Hepatocyte (in vitro differentiated cells): ENCODE data around the gene ITGA8. TPM values are rescaled to one million over a fixed set of nuclear protein-coding genes. Genes with fewer than 3 reads are reported as not detected.

Experiments used
- DNase-seq: peaks from one replicate; pipeline ENCODE4 v3.0.0-alpha.2; 2016; ENCODE audit warnings: low spot score
- H2AFZ ChIP-seq: fragments of 200-600 bp; sonication (generic); 2 replicates; pipeline ENCODE4 v1.6.0; 2016; ENCODE audit warnings: antibody characterized with exemption, mild to moderate bottlenecking
- H3K27ac ChIP-seq: fragments of 200-600 bp; sonication (generic); 2 replicates; pipeline ENCODE4 v1.5.1; 2016; ENCODE audit warnings: mild to moderate bottlenecking
- H3K27me3 ChIP-seq: fragments of 200-600 bp; sonication (generic); 2 replicates; pipeline ENCODE4 v1.6.1; 2016
- H3K36me3 ChIP-seq: fragments of 200-600 bp; sonication (generic); replicated peaks from 2 replicates; pipeline ENCODE4 v1.5.1; 2016; ENCODE audit warnings: low read depth; ENCODE audit not compliant: insufficient read depth
- H3K4me1 ChIP-seq: fragments of 200-600 bp; sonication (generic); 2 replicates; pipeline ENCODE4 v1.5.1; 2016; ENCODE audit warnings: mild to moderate bottlenecking, moderate library complexity; ENCODE audit not compliant: insufficient read depth
- H3K4me2 ChIP-seq: fragments of 200-600 bp; sonication (generic); 2 replicates; pipeline ENCODE4 v1.6.0; 2016
- H3K4me3 ChIP-seq: fragments of 200-600 bp; sonication (generic); 2 replicates; pipeline ENCODE4 v1.5.1; 2016; ENCODE audit warnings: mild to moderate bottlenecking
- H3K79me2 ChIP-seq: fragments of 200-600 bp; sonication (generic); 2 replicates; pipeline ENCODE4 v1.6.0; 2017; ENCODE audit warnings: mild to moderate bottlenecking
- H3K9me2 ChIP-seq: fragments of 200-600 bp; sonication (generic); replicated peaks from 2 replicates; pipeline ENCODE4 v1.6.0; 2017; ENCODE audit warnings: mild to moderate bottlenecking; ENCODE audit not compliant: insufficient read depth
- H3K9me3 ChIP-seq: fragments of 200-600 bp; sonication (generic); 2 replicates; pipeline ENCODE4 v1.5.1; 2016; ENCODE audit warnings: low read depth, mild to moderate bottlenecking
- H4K20me1 ChIP-seq: fragments of 200-600 bp; sonication (generic); 2 replicates; pipeline ENCODE4 v1.6.0; 2016; ENCODE audit warnings: mild to moderate bottlenecking; ENCODE audit not compliant: insufficient read depth, poor library complexity, severe bottlenecking
- EZH2 ChIP-seq: fragments of 200-600 bp; sonication (generic); IDR thresholded peaks from 2 replicates; pipeline ENCODE4 v1.6.1; 2016; ENCODE audit warnings: antibody characterized with exemption, mild to moderate bottlenecking, borderline replicate concordance
- EZH2phosphoT487 ChIP-seq: fragments of 200-600 bp; sonication (generic); IDR thresholded peaks from one replicate; pipeline ENCODE4 v1.6.1; 2018; ENCODE audit warnings: antibody characterized with exemption, mild to moderate bottlenecking, low read depth, moderate library complexity; ENCODE audit not compliant: unreplicated experiment, severe bottlenecking
- WGBS: methylation state at CpG from one replicate; pipeline ENCODE4 v1.1.6; 2016; ENCODE audit warnings: low lambda C conversion rate; ENCODE audit errors: missing lambda C conversion rate; 5-methylcytosine and 5-hydroxymethylcytosine counted together
- polyA plus RNA-seq: library from polyadenylated mRNA; unstranded; fragments of >200 nt; fragmentation: Nextera tagmentation; extraction: Ambion mirVana; gene quantifications from 2 replicates; pipeline ENCODE4 v1.2.1, GENCODE V29; 2016
- total RNA-seq: library from RNA; depleted of rRNA; stranded (reverse); fragments of >200 nt; gene quantifications from 2 replicates; pipeline ENCODE4 v1.2.3, GENCODE V29; 2014
- TF ChIP-seq, protein P1 (sequence below): fragments of 200-600 bp; sonication (generic); IDR thresholded peaks from 2 replicates; pipeline ENCODE4 v1.5.1; 2016; ENCODE audit warnings: antibody characterized with exemption, mild to moderate bottlenecking; ENCODE audit not compliant: poor library complexity

The ITGA8 gene
- total and polyA plus RNA-seq, 2 experiments from 2014 or later = 2.9 to 16.8 TPM

DNA sequence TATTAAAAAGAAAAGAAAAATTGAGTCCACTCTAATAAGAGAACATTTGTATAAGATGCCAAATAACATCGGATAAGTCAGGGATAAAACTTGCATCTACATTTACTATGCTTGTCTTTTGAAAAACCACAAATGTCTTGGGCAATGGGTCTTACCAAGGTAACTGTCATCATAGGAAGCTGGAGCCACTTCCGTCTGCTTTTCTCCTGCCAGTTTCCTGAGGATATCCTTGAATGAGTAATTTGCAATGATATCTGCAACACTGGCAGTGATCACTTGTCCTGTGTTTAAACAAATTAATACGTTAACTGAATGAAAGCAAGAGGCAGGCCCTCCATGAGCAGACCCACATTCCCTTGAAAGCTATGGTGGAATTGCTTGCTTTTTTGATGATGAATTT lies 47.3 kb downstream of the ITGA8 start:
- Histone ChIP-seq H4K20me1 (no peaks in the 10 kb centered on the region), H3K27me3 (no peaks in the 10 kb centered on the region), H3K4me1 (no peaks in the 10 kb centered on the region), H3K27ac (no peak overlapping the region), H3K36me3 (no peaks in the 10 kb centered on the region), H3K9me2 (no peaks in the 10 kb centered on the region), H2AFZ (no peak overlapping the region), H3K4me2 (no peak overlapping the region), H3K79me2 (no peaks in the 10 kb centered on the region), H3K9me3 (no peaks in the 10 kb centered on the region), H3K4me3 (no peak overlapping the region)
- TF ChIP-seq, protein P1, sequence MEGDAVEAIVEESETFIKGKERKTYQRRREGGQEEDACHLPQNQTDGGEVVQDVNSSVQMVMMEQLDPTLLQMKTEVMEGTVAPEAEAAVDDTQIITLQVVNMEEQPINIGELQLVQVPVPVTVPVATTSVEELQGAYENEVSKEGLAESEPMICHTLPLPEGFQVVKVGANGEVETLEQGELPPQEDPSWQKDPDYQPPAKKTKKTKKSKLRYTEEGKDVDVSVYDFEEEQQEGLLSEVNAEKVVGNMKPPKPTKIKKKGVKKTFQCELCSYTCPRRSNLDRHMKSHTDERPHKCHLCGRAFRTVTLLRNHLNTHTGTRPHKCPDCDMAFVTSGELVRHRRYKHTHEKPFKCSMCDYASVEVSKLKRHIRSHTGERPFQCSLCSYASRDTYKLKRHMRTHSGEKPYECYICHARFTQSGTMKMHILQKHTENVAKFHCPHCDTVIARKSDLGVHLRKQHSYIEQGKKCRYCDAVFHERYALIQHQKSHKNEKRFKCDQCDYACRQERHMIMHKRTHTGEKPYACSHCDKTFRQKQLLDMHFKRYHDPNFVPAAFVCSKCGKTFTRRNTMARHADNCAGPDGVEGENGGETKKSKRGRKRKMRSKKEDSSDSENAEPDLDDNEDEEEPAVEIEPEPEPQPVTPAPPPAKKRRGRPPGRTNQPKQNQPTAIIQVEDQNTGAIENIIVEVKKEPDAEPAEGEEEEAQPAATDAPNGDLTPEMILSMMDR = no peak
- TF ChIP-seq EZH2 = no peak
- no peak for TF ChIP-seq EZH2phosphoT487
- 90% methylated on average over 3 of the region's 3 CpGs for WGBS
- DNase-seq = no peak

DNA sequence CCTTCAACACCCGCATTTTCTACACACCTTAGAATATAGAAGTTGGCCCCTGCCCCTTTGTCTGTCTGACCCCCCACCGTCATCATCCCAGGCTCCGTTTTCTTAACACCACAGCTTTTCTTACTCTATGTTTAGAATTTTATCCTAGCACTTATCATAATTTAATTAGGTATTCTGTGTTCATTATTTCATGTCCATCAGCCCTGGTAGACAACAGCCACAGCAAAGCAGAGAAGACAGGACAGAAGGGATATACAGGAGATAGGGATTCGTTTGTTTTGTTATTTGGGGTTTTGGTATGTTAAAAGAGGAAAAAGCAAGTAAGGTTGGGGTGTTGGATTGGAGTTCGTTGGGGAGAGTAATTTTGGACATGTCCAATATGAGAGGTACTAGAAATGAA lies 48.8 kb downstream of the ITGA8 start:
- 81% methylated on average over 5 of the region's 5 CpGs for WGBS
- H3K27me3 ChIP-seq = no peaks in the 10 kb centered on the region
- no peak overlapping the region for H3K4me3 ChIP-seq
- no peaks in the 10 kb centered on the region for H3K79me2 ChIP-seq
- no peaks in the 10 kb centered on the region for H4K20me1 ChIP-seq
- H3K9me2 ChIP-seq = no peaks in the 10 kb centered on the region
- H3K27ac ChIP-seq = no peak overlapping the region
- H3K4me2 ChIP-seq = no peak overlapping the region
- TF ChIP-seq, protein P1 = no peak
- TF ChIP-seq EZH2phosphoT487 = no peak
- no peak for TF ChIP-seq EZH2
- H3K36me3 ChIP-seq = no peaks in the 10 kb centered on the region
- no peak for DNase-seq
- H3K4me1 ChIP-seq = no peaks in the 10 kb centered on the region
- no peaks in the 10 kb centered on the region for H3K9me3 ChIP-seq
- H2AFZ ChIP-seq = no peak overlapping the region

DNA sequence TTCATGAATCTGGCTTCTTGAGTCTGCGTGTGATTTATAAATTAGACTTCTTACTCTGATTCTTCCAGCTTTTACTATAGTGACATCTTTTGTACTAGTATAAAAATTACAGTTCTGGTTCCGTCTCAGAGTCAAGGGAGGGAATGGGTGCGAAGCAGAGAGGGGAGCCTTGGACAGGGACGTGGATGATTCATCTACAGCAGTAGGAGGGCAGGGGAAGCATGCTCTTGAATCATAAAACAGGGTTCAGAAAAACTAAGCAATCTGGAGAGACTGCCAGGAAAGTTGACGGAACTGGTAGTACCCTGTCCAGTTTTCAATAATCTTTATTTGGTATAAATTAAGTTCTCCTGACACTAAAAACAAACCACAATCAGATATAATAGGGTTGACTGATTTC lies 58.1 kb downstream of the ITGA8 start:
- TF ChIP-seq EZH2phosphoT487 (no peak), EZH2 (no peak)
- TF ChIP-seq, protein P1 = no peak
- no peaks in the 10 kb centered on the region for H3K79me2 ChIP-seq
- no peaks in the 10 kb centered on the region for H3K9me2 ChIP-seq
- no peak overlapping the region for H3K4me3 ChIP-seq
- no peaks in the 10 kb centered on the region for H4K20me1 ChIP-seq
- H3K4me1 ChIP-seq = no peaks in the 10 kb centered on the region
- no peak overlapping the region for H2AFZ ChIP-seq
- no peaks in the 10 kb centered on the region for H3K9me3 ChIP-seq
- H3K4me2 ChIP-seq = no peak overlapping the region
- no peak for DNase-seq
- WGBS = 91% methylated on average over 5 of the region's 5 CpGs
- H3K27me3 ChIP-seq = no peaks in the 10 kb centered on the region
- H3K27ac ChIP-seq = no peak overlapping the region
- no peaks in the 10 kb centered on the region for H3K36me3 ChIP-seq

DNA sequence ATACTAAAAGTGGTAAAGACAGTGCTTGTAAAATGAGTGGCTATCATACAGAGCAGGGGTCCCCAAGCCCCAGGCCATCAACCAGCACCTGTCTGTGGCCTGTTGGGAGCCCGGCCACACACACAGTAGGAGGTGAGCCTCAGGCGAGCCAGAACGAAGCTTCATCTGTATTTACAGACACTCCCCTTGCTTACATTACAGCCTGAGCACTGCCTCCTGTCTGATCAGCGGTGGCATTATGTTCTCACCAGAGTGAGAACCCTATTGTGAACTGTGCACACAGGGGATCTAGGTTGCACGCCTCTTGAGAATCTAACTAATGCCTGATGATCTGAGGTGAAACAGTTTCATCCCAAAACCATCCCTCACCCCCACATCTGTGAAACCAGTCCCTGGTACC lies 58.7 kb downstream of the ITGA8 start:
- WGBS = 41% methylated on average over 5 of the region's 5 CpGs
- no peaks in the 10 kb centered on the region for H3K79me2 ChIP-seq
- TF ChIP-seq EZH2phosphoT487 (no peak), EZH2 (no peak)
- TF ChIP-seq, protein P1 = no peak
- no peaks in the 10 kb centered on the region for H3K4me1 ChIP-seq
- H3K4me2 ChIP-seq = no peak overlapping the region
- H4K20me1 ChIP-seq = no peaks in the 10 kb centered on the region
- DNase-seq = no peak
- no peaks in the 10 kb centered on the region for H3K27me3 ChIP-seq
- no peaks in the 10 kb centered on the region for H3K9me2 ChIP-seq
- H2AFZ ChIP-seq = no peak overlapping the region
- H3K4me3 ChIP-seq = no peak overlapping the region
- H3K27ac ChIP-seq = no peak overlapping the region
- H3K9me3 ChIP-seq = no peaks in the 10 kb centered on the region
- no peaks in the 10 kb centered on the region for H3K36me3 ChIP-seq
